AG04450 (cell line): ENCODE data around the gene PNLIPRP1. TPM values are rescaled to one million over a fixed set of nuclear protein-coding genes. Genes with fewer than 3 reads are reported as not detected.

Experiments
- CTCF ChIA-PET: fragments of 300-600, 350-600 bp; formaldehyde crosslinking; extraction: SDS; loops from one replicate; lab custom pipeline; 2022; ENCODE audit warnings: antibody characterized with exemption, inconsistent platforms; lab: Charles Lee
- POLR2A ChIA-PET: fragments of 350-600 bp; formaldehyde crosslinking; extraction: SDS; loops from one replicate; lab custom pipeline; 2021; ENCODE audit warnings: antibody characterized with exemption, inconsistent platforms; lab: Yijun Ruan, JAX
- DNase-seq: peaks from one replicate; pipeline ENCODE4 v3.0.0-alpha.2; 2011; ENCODE audit warnings: low read depth, low spot score
- H3K27ac ChIP-seq: one replicate; pipeline ENCODE4 v1.5.1; 2012; ENCODE audit warnings: low read depth, low read length, control low read depth
- H3K27me3 ChIP-seq: one replicate; pipeline ENCODE4 v1.6.0; 2012; ENCODE audit warnings: low read length; ENCODE audit not compliant: control insufficient read depth, insufficient read depth
- H3K4me3 ChIP-seq: 2 replicates; pipeline ENCODE4 v1.5.1; 2011; ENCODE audit warnings: mild to moderate bottlenecking, low read depth, low read length, control low read depth
- H3K9me3 ChIP-seq: 2 replicates; pipeline ENCODE4 v1.5.1; 2012; ENCODE audit warnings: low read length; ENCODE audit not compliant: control insufficient read depth, insufficient read depth
- polyA plus RNA-seq: library from polyadenylated mRNA; depleted of rRNA; stranded (reverse); fragments of >200 nt; gene quantifications from 2 replicates; pipeline ENCODE4 v1.2.3, GENCODE V29; 2011
- TF ChIP-seq, protein P1 (sequence below): IDR thresholded peaks from 2 replicates; pipeline ENCODE4 v1.5.1; 2011; ENCODE audit warnings: low read depth, low read length, control low read depth, inconsistent platforms

Gene PNLIPRP1
- polyA plus RNA-seq, 1 experiment: not detected

DNA sequence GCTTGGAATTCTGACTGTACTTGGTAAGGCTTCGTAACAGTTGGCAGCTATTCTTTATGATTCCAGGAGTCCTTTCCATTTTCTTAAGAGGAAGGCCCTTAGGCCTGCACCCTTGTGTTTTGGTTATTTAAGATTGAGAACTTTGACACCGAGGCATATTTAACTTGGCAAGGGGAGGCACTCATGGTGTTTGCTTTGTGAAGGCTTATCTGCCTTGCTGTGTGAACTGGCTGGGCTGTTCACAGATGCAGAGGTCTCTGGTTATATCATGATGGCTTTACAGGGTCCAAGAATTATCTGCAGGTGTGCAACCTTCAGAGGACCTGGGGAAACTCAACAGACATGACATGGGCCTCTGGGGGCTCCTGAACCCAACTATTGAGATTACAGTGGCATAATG, 833 bp upstream of the PNLIPRP1 start:
- CTCF ChIA-PET: no interaction called here

DNA sequence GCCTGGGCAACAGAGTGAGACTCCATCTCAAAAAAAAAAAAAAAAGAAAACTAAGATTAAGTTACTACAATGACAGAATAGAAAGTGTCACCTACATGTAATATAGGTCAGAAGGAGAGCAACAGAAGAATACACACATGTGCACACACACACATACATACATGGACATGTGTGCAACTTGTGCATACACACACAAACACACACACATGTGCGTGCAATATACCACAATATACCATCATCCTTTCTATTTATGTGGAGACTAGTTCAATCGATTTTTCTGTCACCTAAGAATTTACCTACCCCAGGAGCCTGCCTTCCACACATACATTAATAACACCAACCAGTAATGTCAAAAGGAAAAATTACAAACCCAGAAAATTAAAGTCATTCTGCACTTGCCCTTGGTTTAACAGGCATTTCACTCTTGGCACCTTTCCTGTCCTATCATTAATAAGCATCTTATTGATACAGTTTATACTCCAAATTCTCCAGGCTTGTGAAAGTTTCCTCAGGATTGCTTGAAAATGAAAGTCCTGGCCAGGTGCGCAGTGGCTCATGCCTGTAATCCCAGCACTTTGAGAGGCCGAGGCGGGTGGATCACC, 2.5 kb downstream of the PNLIPRP1 start:
- H3K27ac ChIP-seq: no peak overlapping the region
- no peaks in the 10 kb centered on the region for H3K9me3 ChIP-seq
- CTCF ChIA-PET: no interaction called here
- TF ChIP-seq, protein P1, sequence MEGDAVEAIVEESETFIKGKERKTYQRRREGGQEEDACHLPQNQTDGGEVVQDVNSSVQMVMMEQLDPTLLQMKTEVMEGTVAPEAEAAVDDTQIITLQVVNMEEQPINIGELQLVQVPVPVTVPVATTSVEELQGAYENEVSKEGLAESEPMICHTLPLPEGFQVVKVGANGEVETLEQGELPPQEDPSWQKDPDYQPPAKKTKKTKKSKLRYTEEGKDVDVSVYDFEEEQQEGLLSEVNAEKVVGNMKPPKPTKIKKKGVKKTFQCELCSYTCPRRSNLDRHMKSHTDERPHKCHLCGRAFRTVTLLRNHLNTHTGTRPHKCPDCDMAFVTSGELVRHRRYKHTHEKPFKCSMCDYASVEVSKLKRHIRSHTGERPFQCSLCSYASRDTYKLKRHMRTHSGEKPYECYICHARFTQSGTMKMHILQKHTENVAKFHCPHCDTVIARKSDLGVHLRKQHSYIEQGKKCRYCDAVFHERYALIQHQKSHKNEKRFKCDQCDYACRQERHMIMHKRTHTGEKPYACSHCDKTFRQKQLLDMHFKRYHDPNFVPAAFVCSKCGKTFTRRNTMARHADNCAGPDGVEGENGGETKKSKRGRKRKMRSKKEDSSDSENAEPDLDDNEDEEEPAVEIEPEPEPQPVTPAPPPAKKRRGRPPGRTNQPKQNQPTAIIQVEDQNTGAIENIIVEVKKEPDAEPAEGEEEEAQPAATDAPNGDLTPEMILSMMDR: no peak
- POLR2A ChIA-PET: interaction anchor here (0.7 kb wide), 1 partner anchor 185 kb away, joined by 4 read pairs; no protein-coding TSS in a partner anchor
- DNase-seq: no peak
- H3K4me3 ChIP-seq: no peak overlapping the region
- no peaks in the 10 kb centered on the region for H3K27me3 ChIP-seq

More for the DNA sequence above, 833 bp upstream of the PNLIPRP1 start:
- H3K27me3 ChIP-seq: no peaks in the 10 kb centered on the region
- POLR2A ChIA-PET: no interaction called here
- no peaks in the 10 kb centered on the region for H3K9me3 ChIP-seq
- no peak overlapping the region for H3K27ac ChIP-seq
- no peak for DNase-seq
- H3K4me3 ChIP-seq: no peak overlapping the region
- TF ChIP-seq, protein P1: no peak

DNA sequence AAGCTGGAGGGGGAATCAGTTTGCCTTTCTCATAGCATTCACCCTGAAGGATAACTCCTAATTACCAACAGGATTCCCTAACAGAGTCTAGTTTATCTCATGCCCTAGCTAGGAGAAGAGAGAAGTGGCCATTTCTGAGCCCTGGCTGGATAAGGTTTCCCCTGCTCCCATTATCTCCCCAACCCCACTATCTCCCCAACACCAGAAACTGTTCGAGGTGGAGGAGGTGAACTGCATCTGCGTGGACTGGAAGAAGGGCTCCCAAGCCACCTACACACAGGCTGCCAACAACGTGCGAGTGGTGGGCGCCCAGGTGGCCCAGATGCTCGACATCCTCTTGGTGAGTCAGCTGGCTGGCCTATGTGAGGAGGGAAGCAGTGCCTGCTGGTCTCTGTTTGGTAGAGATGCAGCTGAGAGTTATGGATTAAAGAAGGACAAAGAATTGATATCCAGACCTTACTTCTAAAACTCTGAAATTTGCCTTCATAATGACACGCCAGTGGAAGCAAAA, 3.8 kb downstream of the PNLIPRP1 start:
- POLR2A ChIA-PET: no interaction called here
- DNase-seq: no peak
- H3K27me3 ChIP-seq: peaks cover 2% of the 10 kb centered on the region
- no peak overlapping the region for H3K4me3 ChIP-seq
- CTCF ChIA-PET: interaction anchor here (0.7 kb wide), 1 partner anchor 142 kb away, joined by 4 read pairs; no protein-coding TSS in a partner anchor
- no peaks in the 10 kb centered on the region for H3K9me3 ChIP-seq
- TF ChIP-seq, protein P1: no peak
- H3K27ac ChIP-seq: no peak overlapping the region

DNA sequence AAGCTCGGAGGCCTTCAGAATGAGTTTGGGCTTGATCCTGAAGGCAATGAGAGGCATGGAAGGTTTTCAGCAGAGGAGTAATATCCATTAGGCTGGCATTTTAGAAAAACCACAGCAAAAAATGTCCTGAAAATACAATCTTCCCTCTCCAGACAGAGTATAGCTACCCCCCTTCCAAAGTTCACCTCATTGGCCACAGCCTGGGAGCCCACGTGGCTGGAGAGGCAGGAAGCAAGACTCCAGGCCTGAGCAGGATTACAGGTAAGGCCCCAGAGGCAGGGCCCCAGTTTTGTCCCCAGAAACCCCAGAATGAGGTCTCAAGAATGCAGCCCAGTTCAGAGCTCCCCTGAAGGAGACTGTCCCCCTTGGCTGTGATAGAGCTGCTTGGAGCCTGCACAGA, 5.3 kb downstream of the PNLIPRP1 start:
- TF ChIP-seq, protein P1: no peak
- DNase-seq: no peak
- Histone ChIP-seq H3K27ac (no peak overlapping the region), H3K4me3 (no peak overlapping the region), H3K9me3 (no peaks in the 10 kb centered on the region), H3K27me3 (peaks cover 2% of the 10 kb centered on the region)
- ChIA-PET POLR2A (no interaction called here), CTCF (no interaction called here)

DNA sequence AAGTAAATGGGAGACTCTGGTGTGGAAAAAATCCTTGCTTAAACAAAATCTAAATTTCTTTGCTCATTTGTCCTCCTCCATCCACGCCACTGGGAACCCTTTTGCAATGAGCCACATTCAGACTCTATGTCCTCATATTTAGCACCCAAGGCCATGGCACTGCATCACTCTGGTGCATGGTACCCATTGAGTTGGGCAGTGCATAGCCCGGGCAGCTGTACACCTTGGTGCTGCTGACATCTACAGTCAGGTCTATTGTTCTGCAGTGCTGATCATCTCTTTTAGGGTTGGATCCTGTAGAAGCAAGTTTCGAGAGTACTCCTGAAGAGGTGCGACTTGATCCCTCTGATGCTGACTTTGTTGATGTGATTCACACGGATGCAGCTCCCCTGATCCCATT, 6.8 kb downstream of the PNLIPRP1 start:
- peaks cover 2% of the 10 kb centered on the region for H3K27me3 ChIP-seq
- H3K4me3 ChIP-seq: no peak overlapping the region
- no peaks in the 10 kb centered on the region for H3K9me3 ChIP-seq
- H3K27ac ChIP-seq: no peak overlapping the region
- CTCF ChIA-PET: interaction anchor here (1.4 kb wide), 1 partner anchor 200 kb away, joined by 3 read pairs; no protein-coding TSS in a partner anchor
- DNase-seq: no peak
- TF ChIP-seq, protein P1: no peak
- POLR2A ChIA-PET: no interaction called here
